Thymus (tissue), 11 donors: Measurements from ENCODE around the gene ISG15. TPM values are rescaled to one million over a fixed set of nuclear protein-coding genes. Genes with fewer than 3 reads are reported as not detected.
A peak's percentile ranks its signal among the peaks of the same experiment; 100 is the strongest.
"Not testable (repeated sequence)": the region's sequence is repeated elsewhere in the genome, so short reads cannot be mapped to it uniquely, and the experiment has no call there.

Experiments
- DNase-seq, 9 donors: peaks; one replicate each; pipeline ENCODE4 v3.0.0-alpha.2; 2013; ENCODE audit warnings: low spot score in 9 of 9, low read depth in 6 of 9, missing footprints in 1 of 9
- H3K27ac ChIP-seq, 2 donors: one replicate each; pipeline ENCODE4 v1.5.1; 2013; ENCODE audit warnings: control low read depth in 1 of 2, low read depth in 1 of 2, low read length in 1 of 2, mild to moderate bottlenecking in 1 of 2, moderate library complexity in 1 of 2
- H3K27me3 ChIP-seq, 2 donors: one replicate each; pipeline ENCODE4 v1.5.1; 2013; ENCODE audit warnings: low read length in 1 of 2; ENCODE audit not compliant: control insufficient read depth in 2 of 2, insufficient read depth in 1 of 2
- H3K36me3 ChIP-seq, 2 donors: one replicate each; pipeline ENCODE4 v1.5.1; 2013; ENCODE audit warnings: low read length in 1 of 2, mild to moderate bottlenecking in 1 of 2, moderate library complexity in 1 of 2; ENCODE audit not compliant: control insufficient read depth in 2 of 2, insufficient read depth in 2 of 2
- H3K4me1 ChIP-seq, 2 donors: one replicate each; pipeline ENCODE4 v1.5.1; 2013; ENCODE audit warnings: low read length in 2 of 2; ENCODE audit not compliant: control insufficient read depth in 2 of 2, insufficient read depth in 2 of 2
- H3K4me3 ChIP-seq, 2 donors: one replicate each; pipeline ENCODE4 v1.5.1; 2013; ENCODE audit warnings: low read length in 2 of 2, control low read depth in 1 of 2, mild to moderate bottlenecking in 1 of 2
- H3K9me3 ChIP-seq, 2 donors: one replicate each; pipeline ENCODE4 v1.5.1; 2013; ENCODE audit warnings: low read length in 1 of 2, mild to moderate bottlenecking in 1 of 2; ENCODE audit not compliant: control insufficient read depth in 2 of 2, insufficient read depth in 1 of 2
- WGBS: extraction: QIAGEN DNeasy Blood & Tissue Kit; methylation state at CpG from one replicate; pipeline ENCODE4 v1.1.7; 2013; 5-methylcytosine and 5-hydroxymethylcytosine counted together
- polyA plus RNA-seq: library from polyadenylated mRNA; stranded (reverse); fragments of 200-250 nt; gene quantifications from one replicate; pipeline ENCODE4 v1.2.3, GENCODE V29; 2013
- total RNA-seq: library from RNA; stranded (reverse); fragments of 120-200 nt; gene quantifications from one replicate; pipeline ENCODE4 v1.2.4, GENCODE V29; 2013
- donor health status: healthy.

The ISG15 gene
- total and polyA plus RNA-seq, 2 donors = 285 to 338 TPM

GRCh38 chr1:974293-974640, 39.0 kb upstream of the ISG15 start:
- peaks cover 3 to 4% of the 10 kb centered on the region in 2 donors for H3K4me1 ChIP-seq
- H3K4me3 ChIP-seq = no peak overlapping the region
- H3K9me3 ChIP-seq = peaks cover 0 to 11% of the 10 kb centered on the region in 2 donors
- whole genome bisulfite sequencing = 96% methylated on average over 11 of the region's 11 CpGs
- no peak overlapping the region for H3K27ac ChIP-seq
- peaks cover 41 to 69% of the 10 kb centered on the region in 2 donors for H3K27me3 ChIP-seq
- H3K36me3 ChIP-seq = no peaks in the 10 kb centered on the region
- DNase-seq = no peak

- H3K27ac ChIP-seq = no peak overlapping the region
- peaks cover 36 to 63% of the 10 kb centered on the region in 2 donors for H3K27me3 ChIP-seq
- H3K4me1 ChIP-seq = peaks cover 3 to 4% of the 10 kb centered on the region in 2 donors
- WGBS = 89% methylated on average over 17 of the region's 17 CpGs
- DNase-seq = no peak
- H3K36me3 ChIP-seq = no peaks in the 10 kb centered on the region
- no peak overlapping the region for H3K4me3 ChIP-seq
- peaks cover 0 to 11% of the 10 kb centered on the region in 2 donors for H3K9me3 ChIP-seq
These were observed 38.5 kb upstream of the ISG15 start for GRCh38 chr1:974687-975328.

GRCh38 chr1:975365-975764, 37.9 kb upstream of the ISG15 start:
- H3K9me3 ChIP-seq = peaks cover 0 to 11% of the 10 kb centered on the region in 2 donors
- H3K36me3 ChIP-seq = no peaks in the 10 kb centered on the region
- 73% methylated on average over 9 of the region's 9 CpGs for WGBS
- H3K27me3 ChIP-seq = peaks cover 30 to 61% of the 10 kb centered on the region in 2 donors
- H3K27ac ChIP-seq = no peak overlapping the region
- no peak overlapping the region for H3K4me3 ChIP-seq
- DNase-seq = no peak
- H3K4me1 ChIP-seq = peaks cover 3 to 4% of the 10 kb centered on the region in 2 donors

- DNase-seq = peak in 2 of 9 donors; percentile 36 to 40
- H3K4me1 ChIP-seq = peaks cover 3 to 4% of the 10 kb centered on the region in 2 donors
- peaks cover 23 to 57% of the 10 kb centered on the region in 2 donors for H3K27me3 ChIP-seq
- H3K27ac ChIP-seq = peak overlapping the region in 1 of 2 donors; percentile 8
- peaks cover 0 to 11% of the 10 kb centered on the region in 2 donors for H3K9me3 ChIP-seq
- 5% methylated on average over 40 of the region's 40 CpGs for WGBS
- no peaks in the 10 kb centered on the region for H3K36me3 ChIP-seq
- peak overlapping the region in 1 of 2 donors; percentile 34 for H3K4me3 ChIP-seq
These were observed 37.2 kb upstream of the ISG15 start for GRCh38 chr1:975896-976683.

- 68% methylated on average over 15 of the region's 39 CpGs for WGBS
- not testable (repeated sequence) for DNase-seq, H3K4me3 ChIP-seq, H3K36me3 ChIP-seq, H3K27ac ChIP-seq, H3K4me1 ChIP-seq
- H3K27me3 ChIP-seq = peaks cover 16 to 55% of the 10 kb centered on the region in 2 donors
- H3K9me3 ChIP-seq = peaks cover 0 to 11% of the 10 kb centered on the region in 2 donors
These were observed 36.5 kb upstream of the ISG15 start for GRCh38 chr1:976791-977190.

- peaks cover 0 to 11% of the 10 kb centered on the region in 2 donors for H3K9me3 ChIP-seq
- DNase-seq = no peak
- no peak overlapping the region for H3K4me3 ChIP-seq
- peaks cover 15 to 57% of the 10 kb centered on the region in 2 donors for H3K27me3 ChIP-seq
- H3K36me3 ChIP-seq = no peaks in the 10 kb centered on the region
- H3K4me1 ChIP-seq = peaks cover 3 to 6% of the 10 kb centered on the region in 2 donors
- H3K27ac ChIP-seq = no peak overlapping the region
- 91% methylated on average over 44 of the region's 44 CpGs for WGBS
These were observed 35.0 kb upstream of the ISG15 start for GRCh38 chr1:978069-978834.

GRCh38 chr1:978835-979743, 34.2 kb upstream of the ISG15 start:
- no peak for DNase-seq
- no peak overlapping the region for H3K27ac ChIP-seq
- H3K27me3 ChIP-seq = peaks cover 15 to 56% of the 10 kb centered on the region in 2 donors
- peaks cover 3 to 6% of the 10 kb centered on the region in 2 donors for H3K4me1 ChIP-seq
- no peaks in the 10 kb centered on the region for H3K36me3 ChIP-seq
- H3K9me3 ChIP-seq = peaks cover 0 to 11% of the 10 kb centered on the region in 2 donors
- 94% methylated on average over 60 of the region's 60 CpGs for WGBS
- no peak overlapping the region for H3K4me3 ChIP-seq

- peaks cover 3 to 6% of the 10 kb centered on the region in 2 donors for H3K4me1 ChIP-seq
- peaks cover 11 to 54% of the 10 kb centered on the region in 2 donors for H3K27me3 ChIP-seq
- DNase-seq = no peak
- H3K4me3 ChIP-seq = no peak overlapping the region
- H3K27ac ChIP-seq = no peak overlapping the region
- peaks cover 0 to 11% of the 10 kb centered on the region in 2 donors for H3K9me3 ChIP-seq
- WGBS = 95% methylated on average over 9 of the region's 9 CpGs
- no peaks in the 10 kb centered on the region for H3K36me3 ChIP-seq
These were observed 33.6 kb upstream of the ISG15 start for GRCh38 chr1:979744-980072.
